ENCODE results near the gene IDH3B.

IDH3B gene

GRCh38 chr20:2617099-2617714 is 46.8 kb downstream of the IDH3B start:
- no peak for DNase-seq

GRCh38 chr20:2616634-2617033 is 47.4 kb downstream of the IDH3B start:
- no peak for DNase-seq

GRCh38 chr20:2612073-2612472 is 51.9 kb downstream of the IDH3B start:
- DNase-seq, result no peak

- no peak for DNase-seq
Observed at GRCh38 chr20:2610941-2611720, 52.9 kb downstream of the IDH3B start.

- no peak for DNase-seq
Observed at GRCh38 chr20:2610326-2610725, 53.7 kb downstream of the IDH3B start.
